GM19397 (cell line): ENCODE measurements around the gene TXNDC15.
"Not testable (repeated sequence)": the region's sequence is repeated elsewhere in the genome, so short reads cannot be mapped to it uniquely, and the experiment has no call there.

ENCODE experiments used
- ATAC-seq: cut with Tn5 transposase; IDR thresholded peaks from one replicate; pipeline ENCODE4 v1.9.1; 2021; ENCODE audit warnings: mild to moderate bottlenecking, moderate library complexity; ENCODE audit not compliant: unreplicated experiment

TXNDC15 gene

GRCh38 chr5:134877159-134877558, 3.0 kb downstream of the TXNDC15 start:
- ATAC-seq, result no peak

- no peak for ATAC-seq
Measured at GRCh38 chr5:134878403-134878802, 4.2 kb downstream of the TXNDC15 start.

GRCh38 chr5:134879456-134879855, 5.3 kb downstream of the TXNDC15 start:
- no peak for ATAC-seq

- not testable (repeated sequence) for ATAC-seq
Measured at GRCh38 chr5:134880937-134881336, 6.8 kb downstream of the TXNDC15 start.

GRCh38 chr5:134881711-134882110, 7.5 kb downstream of the TXNDC15 start:
- not testable (repeated sequence) for ATAC-seq

- no peak for ATAC-seq
Measured at GRCh38 chr5:134887593-134888159, 13.5 kb downstream of the TXNDC15 start.

- no peak for ATAC-seq
Measured at GRCh38 chr5:134889335-134889734, 15.2 kb downstream of the TXNDC15 start.

- ATAC-seq, result no peak
Measured at GRCh38 chr5:134891473-134891872, 17.3 kb downstream of the TXNDC15 start.

- no peak for ATAC-seq
Measured at GRCh38 chr5:134892282-134892681, 18.1 kb downstream of the TXNDC15 start.

- ATAC-seq, result no peak
Measured at GRCh38 chr5:134892926-134893325, 18.8 kb downstream of the TXNDC15 start.

- ATAC-seq, result no peak
Measured at GRCh38 chr5:134893748-134894505, 19.8 kb downstream of the TXNDC15 start.

- ATAC-seq, result no peak
Measured at GRCh38 chr5:134902071-134902801, 28.1 kb downstream of the TXNDC15 start.

GRCh38 chr5:134904610-134905245, 30.6 kb downstream of the TXNDC15 start, which contains the start of gene PCBD2:
Gene PCBD2, plus strand, starts transcription at chr5:134905131. Its CDS starts 9 bp downstream, at chr5:134905140.
- peak; percentile 85 for ATAC-seq

GRCh38 chr5:134905246-134905996, 31.2 kb downstream of the TXNDC15 start:
- peak; percentile 32 for ATAC-seq

- no peak for ATAC-seq
Measured at GRCh38 chr5:134906811-134907210, 32.6 kb downstream of the TXNDC15 start.

- not testable (repeated sequence) for ATAC-seq
Measured at GRCh38 chr5:134910752-134911151, 36.6 kb downstream of the TXNDC15 start.

GRCh38 chr5:134911285-134912206, 37.4 kb downstream of the TXNDC15 start:
- ATAC-seq, result no peak

- no peak for ATAC-seq
Measured at GRCh38 chr5:134913254-134913653, 39.1 kb downstream of the TXNDC15 start.

GRCh38 chr5:134913795-134914194, 39.6 kb downstream of the TXNDC15 start:
- no peak for ATAC-seq
